NB4 (cell line): ENCODE results near the gene KCNJ4.

Experiments
- DNase-seq: peaks from one replicate; pipeline ENCODE4 v3.0.0; 2010; ENCODE audit warnings: low read depth
- H3K4me3 ChIP-seq: one replicate; pipeline ENCODE4 v1.5.1; 2011; ENCODE audit warnings: mild to moderate bottlenecking, low read depth, low read length, moderate library complexity
- CTCF ChIP-seq: IDR thresholded peaks from one replicate; pipeline ENCODE4 v1.5.1; 2012; ENCODE audit warnings: low read depth, low read length
- MAX ChIP-seq: IDR thresholded peaks from 2 replicates; pipeline ENCODE4 v1.6.1; 2011; ENCODE audit warnings: low read depth, low read length
- MYC ChIP-seq: IDR thresholded peaks from 2 replicates; pipeline ENCODE4 v1.6.1; 2011; ENCODE audit warnings: low read depth, low read length
- POLR2A ChIP-seq: IDR thresholded peaks from 2 replicates; pipeline ENCODE4 v1.6.1; 2011; ENCODE audit warnings: mild to moderate bottlenecking; ENCODE audit not compliant: insufficient read length; ENCODE audit errors: extremely low read depth

KCNJ4 gene

DNA sequence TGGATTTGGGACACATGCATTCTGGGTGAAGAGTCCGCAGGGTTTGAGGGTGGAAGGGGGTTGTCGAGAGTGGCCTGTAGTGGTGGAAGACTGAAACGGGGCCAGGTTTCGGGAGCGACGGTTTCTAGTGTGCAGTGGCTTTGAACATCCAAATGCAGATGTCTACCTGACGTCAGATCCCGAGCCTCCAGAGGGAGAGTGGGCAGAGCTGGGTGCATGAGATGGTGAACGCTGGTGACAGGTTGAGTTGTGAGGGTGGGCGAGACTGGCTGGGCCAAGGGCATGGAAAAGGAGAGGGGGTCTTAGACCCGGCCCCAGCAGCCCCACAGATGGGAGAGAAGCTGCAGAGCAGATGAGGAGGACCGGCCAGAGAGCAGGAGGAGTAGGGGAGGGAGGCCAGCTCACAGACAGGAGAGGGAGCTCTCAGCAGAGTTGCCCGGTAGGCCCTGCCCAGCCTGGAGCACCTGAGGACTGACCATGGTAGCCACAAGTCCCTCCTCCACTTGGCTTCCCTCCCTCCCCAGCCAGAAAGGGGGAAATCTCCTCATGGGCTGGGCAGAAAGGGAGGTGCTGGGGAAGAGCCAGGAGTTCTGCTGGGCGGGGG, 14.2 kb downstream of the KCNJ4 start:
- no peak for DNase-seq
- no peak for TF ChIP-seq POLR2A
- no peak for TF ChIP-seq CTCF
- TF ChIP-seq MAX: no peak
- H3K4me3 ChIP-seq: no peak overlapping the region

DNA sequence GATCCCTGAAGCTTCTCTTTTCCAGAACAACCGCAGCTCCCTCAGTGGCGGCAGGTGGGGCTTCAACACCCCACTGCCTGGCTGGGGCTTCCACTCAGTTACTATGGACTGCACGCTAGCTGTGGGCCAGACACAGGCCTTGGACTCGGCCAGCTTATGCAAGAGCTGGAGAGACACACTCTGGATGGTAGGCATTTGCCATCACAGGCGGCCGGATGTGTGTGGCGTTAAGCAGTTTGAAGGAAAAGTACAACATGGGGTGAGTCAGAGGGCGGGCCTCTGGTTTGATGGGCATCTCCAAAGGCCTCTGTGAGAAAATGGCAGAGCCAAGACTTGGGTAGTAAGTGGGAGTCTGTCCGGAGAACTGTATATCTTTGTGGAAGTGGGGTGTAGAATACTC, 17.6 kb downstream of the KCNJ4 start:
- DNase-seq: no peak
- TF ChIP-seq MYC: no peak
- no peak for TF ChIP-seq CTCF
- TF ChIP-seq POLR2A: no peak
- no peak for TF ChIP-seq MAX

DNA sequence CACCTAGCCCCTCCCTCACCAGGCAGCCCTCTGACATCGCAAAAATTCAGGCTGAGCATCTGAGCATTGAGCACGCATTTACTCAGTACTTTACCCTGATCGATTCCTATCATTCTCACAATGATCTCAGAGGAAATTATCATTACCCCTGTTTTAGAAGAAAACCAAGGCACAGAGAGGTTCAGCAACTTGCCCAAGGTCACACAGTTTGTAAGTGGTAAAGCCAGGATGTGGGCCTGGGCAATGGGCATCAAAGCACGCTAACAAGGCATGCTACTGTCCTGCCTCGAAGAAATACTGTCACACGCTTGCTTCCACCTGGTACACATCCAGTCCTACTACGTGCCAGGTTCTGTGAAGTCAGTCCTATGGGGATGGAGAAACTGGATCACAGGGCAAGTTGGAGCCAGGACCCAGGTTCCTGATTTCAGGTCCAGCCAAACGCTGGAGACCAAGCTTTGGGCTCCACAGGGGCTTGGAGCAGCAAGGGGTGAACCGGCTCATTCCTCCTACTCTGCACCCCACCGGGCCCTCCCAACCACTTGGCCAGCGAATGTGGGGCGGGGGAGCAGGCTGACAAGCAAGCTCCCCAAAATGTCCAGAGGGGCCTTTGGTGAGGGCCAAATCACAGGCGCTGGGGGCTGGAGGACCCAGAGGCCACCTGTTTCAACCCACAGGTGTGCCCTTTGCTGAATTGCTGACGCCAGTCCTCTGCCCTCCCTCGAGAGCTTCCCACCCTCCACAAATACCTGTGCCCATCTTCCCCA, 18.2 kb downstream of the KCNJ4 start:
- H3K4me3 ChIP-seq: no peak overlapping the region
- no peak for DNase-seq
- TF ChIP-seq MYC: no peak
- no peak for TF ChIP-seq MAX
- no peak for TF ChIP-seq POLR2A
- no peak for TF ChIP-seq CTCF

More for the DNA sequence above, 17.6 kb downstream of the KCNJ4 start:
- no peak overlapping the region for H3K4me3 ChIP-seq

GRCh38 chr22:38435965-38436364, 19.0 kb downstream of the KCNJ4 start:
- no peak overlapping the region for H3K4me3 ChIP-seq
- no peak for TF ChIP-seq MYC
- no peak for TF ChIP-seq CTCF
- no peak for TF ChIP-seq POLR2A
- TF ChIP-seq MAX: no peak
- no peak for DNase-seq

GRCh38 chr22:38435010-38435409, 20.0 kb downstream of the KCNJ4 start:
- TF ChIP-seq CTCF (peak; percentile 16), MYC (no peak)
- H3K4me3 ChIP-seq: no peak overlapping the region
- DNase-seq: peak; percentile 33

- DNase-seq: no peak
- TF ChIP-seq POLR2A: no peak
- TF ChIP-seq MAX: no peak
- no peak for TF ChIP-seq MYC
- no peak for TF ChIP-seq CTCF
- no peak overlapping the region for H3K4me3 ChIP-seq
Observed at GRCh38 chr22:38433871-38434270, 21.1 kb downstream of the KCNJ4 start.
